Activated T-cell treated with anti-CD3 and anti-CD28 coated beads for 4 hours (primary cell): Measurements from ENCODE around the gene VPS18.

ENCODE experiments used
- DNase-seq: peaks from one replicate; pipeline ENCODE4 v3.0.0-alpha.2; 2020

The VPS18 gene

GRCh38 chr15:40900256-40901052 is 6.2 kb downstream of the VPS18 start:
- DNase-seq, result no peak

- DNase-seq, result no peak
These were observed 6.8 kb downstream of the VPS18 start for GRCh38 chr15:40901053-40901443.

GRCh38 chr15:40902605-40903561 is 8.6 kb downstream of the VPS18 start:
- DNase-seq, result no peak

- no peak for DNase-seq
These were observed 10.4 kb downstream of the VPS18 start for GRCh38 chr15:40904552-40905201.

- DNase-seq, result peak; percentile 68
These were observed 12.1 kb downstream of the VPS18 start for GRCh38 chr15:40906091-40906990.

- DNase-seq, result no peak
These were observed 12.9 kb downstream of the VPS18 start for GRCh38 chr15:40906991-40907802.

GRCh38 chr15:40908095-40908494 is 13.8 kb downstream of the VPS18 start:
- DNase-seq, result no peak

GRCh38 chr15:40909662-40910630 is 15.7 kb downstream of the VPS18 start:
- DNase-seq, result no peak

GRCh38 chr15:40911141-40911540 is 16.9 kb downstream of the VPS18 start:
- no peak for DNase-seq

GRCh38 chr15:40911693-40912092 is 17.4 kb downstream of the VPS18 start:
- no peak for DNase-seq

- no peak for DNase-seq
These were observed 18.2 kb downstream of the VPS18 start for GRCh38 chr15:40912478-40912877.

GRCh38 chr15:40914013-40914412 is 19.8 kb downstream of the VPS18 start:
- no peak for DNase-seq

- DNase-seq, result no peak
These were observed 20.2 kb downstream of the VPS18 start for GRCh38 chr15:40914486-40914885.

- DNase-seq, result no peak
These were observed 20.9 kb downstream of the VPS18 start for GRCh38 chr15:40915116-40915661.

GRCh38 chr15:40915679-40916078 is 21.4 kb downstream of the VPS18 start:
- DNase-seq, result no peak

- DNase-seq, result no peak
These were observed 23.3 kb downstream of the VPS18 start for GRCh38 chr15:40917585-40917984.

GRCh38 chr15:40918146-40918798 is 24.0 kb downstream of the VPS18 start:
- no peak for DNase-seq

- no peak for DNase-seq
These were observed 24.6 kb downstream of the VPS18 start for GRCh38 chr15:40918799-40919392.
